Body of pancreas (tissue), 4 donors: ENCODE data around the gene OSBPL5.

Source experiments
- POLR2A ChIP-seq, 3 donors: fragments of 450-650 bp; IDR thresholded peaks; one replicate each; pipeline ENCODE4 v1.6.1; 2016; ENCODE audit warnings: antibody characterized with exemption in 3 of 3, mild to moderate bottlenecking in 2 of 3
- TF ChIP-seq, protein P1 (sequence below), 7 experiments: fragments of 450-650 bp in 4 of 7; fragments of 200-600 bp in 3 of 7; sonication (generic) in 3 of 7; IDR thresholded peaks; one replicate each; pipeline ENCODE4 v1.5.1; 2016 to 2019; ENCODE audit warnings: antibody characterized with exemption in 7 of 7

DNA sequence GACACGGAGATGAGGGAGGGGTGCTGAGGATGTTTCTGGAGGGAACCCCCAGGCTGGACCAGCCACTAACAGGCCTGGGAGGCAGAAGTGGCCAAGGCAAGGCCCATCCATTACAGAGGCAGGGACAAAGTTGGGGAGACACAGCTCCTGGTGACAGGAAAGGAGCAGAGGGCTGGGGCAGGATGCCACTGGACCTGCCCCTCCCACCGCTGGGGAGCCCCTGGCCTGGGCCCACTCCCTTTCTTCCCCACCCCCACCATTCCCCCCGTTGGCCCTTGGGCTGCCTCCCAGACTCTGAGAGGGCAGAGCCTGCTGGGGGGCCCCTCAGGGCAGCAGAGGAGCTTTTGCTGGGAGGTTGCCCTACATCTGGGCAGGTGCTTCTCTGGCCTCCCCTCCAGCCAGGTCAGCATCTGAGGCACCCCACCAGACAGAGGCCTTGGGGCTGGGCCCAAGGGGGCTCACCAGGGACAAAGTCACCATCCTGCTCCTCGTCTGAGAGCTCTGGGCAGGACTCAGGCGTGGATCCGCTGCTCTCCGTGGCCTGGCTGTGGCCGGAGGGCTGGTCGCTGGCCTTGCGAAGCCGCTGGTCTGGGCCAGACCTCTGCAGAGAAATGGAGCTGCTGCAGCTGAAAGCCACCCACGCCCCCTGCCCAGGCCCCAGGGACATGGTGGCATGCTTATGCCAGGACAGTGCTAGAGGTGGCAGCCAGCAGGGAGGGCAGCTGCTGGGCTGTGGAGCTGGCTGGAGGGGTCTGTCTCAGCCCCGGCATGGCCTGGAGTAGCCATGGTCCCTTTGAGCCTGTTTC, 74.8 kb downstream of the OSBPL5 start:
- TF ChIP-seq, protein P1, sequence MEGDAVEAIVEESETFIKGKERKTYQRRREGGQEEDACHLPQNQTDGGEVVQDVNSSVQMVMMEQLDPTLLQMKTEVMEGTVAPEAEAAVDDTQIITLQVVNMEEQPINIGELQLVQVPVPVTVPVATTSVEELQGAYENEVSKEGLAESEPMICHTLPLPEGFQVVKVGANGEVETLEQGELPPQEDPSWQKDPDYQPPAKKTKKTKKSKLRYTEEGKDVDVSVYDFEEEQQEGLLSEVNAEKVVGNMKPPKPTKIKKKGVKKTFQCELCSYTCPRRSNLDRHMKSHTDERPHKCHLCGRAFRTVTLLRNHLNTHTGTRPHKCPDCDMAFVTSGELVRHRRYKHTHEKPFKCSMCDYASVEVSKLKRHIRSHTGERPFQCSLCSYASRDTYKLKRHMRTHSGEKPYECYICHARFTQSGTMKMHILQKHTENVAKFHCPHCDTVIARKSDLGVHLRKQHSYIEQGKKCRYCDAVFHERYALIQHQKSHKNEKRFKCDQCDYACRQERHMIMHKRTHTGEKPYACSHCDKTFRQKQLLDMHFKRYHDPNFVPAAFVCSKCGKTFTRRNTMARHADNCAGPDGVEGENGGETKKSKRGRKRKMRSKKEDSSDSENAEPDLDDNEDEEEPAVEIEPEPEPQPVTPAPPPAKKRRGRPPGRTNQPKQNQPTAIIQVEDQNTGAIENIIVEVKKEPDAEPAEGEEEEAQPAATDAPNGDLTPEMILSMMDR (IDR thresholded peaks at IDR 0.05): no peak
- no peak for TF ChIP-seq POLR2A (IDR thresholded peaks at IDR 0.05)
